ENCODE data around the gene RUVBL1. TPM values are rescaled to one million over a fixed set of nuclear protein-coding genes. Genes with fewer than 3 reads are reported as not detected.
"Not testable (repeated sequence)": the region's sequence is repeated elsewhere in the genome, so short reads cannot be mapped to it uniquely, and the experiment has no call there.

The RUVBL1 gene
- total RNA-seq, 1 donor from 2014 or later: 82.7 TPM

GRCh38 chr3:128166971-128167453 is 43.4 kb upstream of the RUVBL1 start:
- H3K4me3 ChIP-seq (ENCODE audit: low read depth, low read length): no peak overlapping the region
- DNase-seq (ENCODE audit: low read depth): no peak
- no peak for TF ChIP-seq CTCF (conservative IDR thresholded peaks at IDR 0.05; ENCODE audit: low read depth, low read length)

GRCh38 chr3:128163432-128163831 is 39.8 kb upstream of the RUVBL1 start:
- DNase-seq (ENCODE audit: low read depth): no peak
- TF ChIP-seq CTCF (conservative IDR thresholded peaks at IDR 0.05; ENCODE audit: low read depth, low read length): no peak
- H3K4me3 ChIP-seq (ENCODE audit: low read depth, low read length): no peak overlapping the region

GRCh38 chr3:128160661-128161060 is 37.0 kb upstream of the RUVBL1 start:
- no peak overlapping the region for H3K4me3 ChIP-seq (ENCODE audit: low read depth, low read length)
- no peak for TF ChIP-seq CTCF (conservative IDR thresholded peaks at IDR 0.05; ENCODE audit: low read depth, low read length)
- DNase-seq (ENCODE audit: low read depth): no peak

GRCh38 chr3:128155616-128156360 is 32.2 kb upstream of the RUVBL1 start:
- TF ChIP-seq CTCF (conservative IDR thresholded peaks at IDR 0.05; ENCODE audit: low read depth, low read length): no peak
- no peak overlapping the region for H3K4me3 ChIP-seq (ENCODE audit: low read depth, low read length)
- DNase-seq (ENCODE audit: low read depth): no peak

GRCh38 chr3:128154354-128154753 is 30.7 kb upstream of the RUVBL1 start:
- H3K4me3 ChIP-seq (ENCODE audit: low read depth, low read length): peak overlapping the region; percentile 80
- not testable (repeated sequence) for DNase-seq (ENCODE audit: low read depth)

- peak within 1 kb of the TSS; percentile 80 for H3K4me3 ChIP-seq (ENCODE audit: low read depth, low read length)
- no peak for TF ChIP-seq CTCF (conservative IDR thresholded peaks at IDR 0.05; ENCODE audit: low read depth, low read length)
- peak; percentile 43 for DNase-seq (ENCODE audit: low read depth)
Observed at GRCh38 chr3:128153156-128154041, 29.8 kb upstream of the RUVBL1 start, which contains the start of gene EEFSEC. Gene EEFSEC, plus strand, starts transcription at chr3:128153481. Its CDS starts 27 bp downstream, at chr3:128153508.

- DNase-seq (ENCODE audit: low read depth): no peak
- TF ChIP-seq CTCF (conservative IDR thresholded peaks at IDR 0.05; ENCODE audit: low read depth, low read length): no peak
- peak overlapping the region; percentile 80 for H3K4me3 ChIP-seq (ENCODE audit: low read depth, low read length)
Observed at GRCh38 chr3:128152419-128153155, 29.0 kb upstream of the RUVBL1 start.
